ENCODE measurements around the gene MAP3K14.
"Not testable (repeated sequence)": the region's sequence is repeated elsewhere in the genome, so short reads cannot be mapped to it uniquely, and the experiment has no call there.

Gene MAP3K14

DNA sequence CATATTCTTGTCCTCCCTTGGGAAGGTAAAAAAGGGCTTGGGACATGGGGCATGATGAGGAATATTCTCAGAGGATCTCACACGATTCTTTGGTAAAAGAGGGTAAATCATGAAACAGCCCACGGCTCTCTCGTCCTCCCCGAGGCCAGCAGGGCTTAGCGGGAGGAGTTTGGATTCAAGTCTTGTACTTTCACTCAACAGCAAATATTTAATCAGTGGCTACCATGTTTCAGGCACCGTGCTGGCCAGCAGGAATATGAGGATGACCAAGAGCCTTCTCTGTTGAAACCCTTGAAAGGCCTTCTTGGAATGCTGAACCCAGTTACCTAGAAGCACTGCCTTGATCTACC, 8.8 kb downstream of the MAP3K14 start:
- Histone ChIP-seq H3K9ac (ENCODE audit: low read length) (no peak overlapping the region), H3K4me1 (ENCODE audit: control insufficient read depth, insufficient read depth, low read length) (peaks cover 19% of the 10 kb centered on the region), H3K4me3 (ENCODE audit: low read depth, low read length) (no peak overlapping the region), H3K9me3 (ENCODE audit: control insufficient read depth, insufficient read depth, low read depth, low read length) (no peaks in the 10 kb centered on the region), H3K27ac (ENCODE audit: low read depth, low read length) (no peak overlapping the region), H3K36me3 (ENCODE audit: control insufficient read depth, insufficient read depth, low read length) (peaks cover 5% of the 10 kb centered on the region; the same call in 1 of the 2 replicates), H3K27me3 (ENCODE audit: control insufficient read depth, insufficient read depth, low read length) (no peaks in the 10 kb centered on the region)

DNA sequence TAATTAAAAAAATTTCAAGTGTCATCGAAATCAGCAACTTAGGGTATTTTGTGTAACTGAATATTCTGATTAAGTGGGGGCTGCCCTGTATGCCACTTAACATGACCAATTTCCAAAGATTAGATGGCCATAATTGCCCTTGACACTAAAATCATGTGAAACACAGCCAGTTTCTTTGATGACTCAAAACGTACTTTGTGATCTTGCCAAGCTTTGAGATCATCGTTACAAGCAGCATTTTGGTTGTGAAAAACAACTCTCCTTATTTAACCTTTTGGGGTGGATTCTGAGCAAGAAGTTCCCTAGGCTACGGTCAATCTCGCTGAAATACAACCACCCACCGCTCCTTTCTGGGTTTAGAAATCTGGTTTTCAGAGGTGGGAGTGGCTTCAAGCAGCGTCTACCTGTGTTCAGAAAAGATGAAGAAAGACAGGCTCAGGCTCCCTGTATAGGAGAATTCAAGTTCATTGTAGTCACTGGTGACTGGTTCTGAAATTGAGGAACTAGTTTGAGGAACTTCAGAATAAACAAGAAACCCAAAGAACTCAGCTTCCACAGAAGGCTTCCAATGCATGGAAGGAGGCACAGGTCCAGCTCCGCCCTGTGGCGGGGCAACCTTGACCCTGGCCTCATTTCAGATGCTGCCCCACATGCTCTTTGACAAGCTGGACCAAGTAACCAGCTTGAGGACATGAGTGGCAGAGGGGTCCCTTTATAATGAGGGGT, 9.4 kb downstream of the MAP3K14 start:
- Histone ChIP-seq H3K4me3 (ENCODE audit: low read depth, low read length) (no peak overlapping the region), H3K36me3 (ENCODE audit: control insufficient read depth, insufficient read depth, low read length) (peaks cover 5% of the 10 kb centered on the region; the same call in 1 of the 2 replicates), H3K27me3 (ENCODE audit: control insufficient read depth, insufficient read depth, low read length) (no peaks in the 10 kb centered on the region), H3K4me1 (ENCODE audit: control insufficient read depth, insufficient read depth, low read length) (peaks cover 18% of the 10 kb centered on the region), H3K27ac (ENCODE audit: low read depth, low read length) (no peak overlapping the region), H3K9me3 (ENCODE audit: control insufficient read depth, insufficient read depth, low read depth, low read length) (no peaks in the 10 kb centered on the region), H3K9ac (ENCODE audit: low read length) (no peak overlapping the region)

DNA sequence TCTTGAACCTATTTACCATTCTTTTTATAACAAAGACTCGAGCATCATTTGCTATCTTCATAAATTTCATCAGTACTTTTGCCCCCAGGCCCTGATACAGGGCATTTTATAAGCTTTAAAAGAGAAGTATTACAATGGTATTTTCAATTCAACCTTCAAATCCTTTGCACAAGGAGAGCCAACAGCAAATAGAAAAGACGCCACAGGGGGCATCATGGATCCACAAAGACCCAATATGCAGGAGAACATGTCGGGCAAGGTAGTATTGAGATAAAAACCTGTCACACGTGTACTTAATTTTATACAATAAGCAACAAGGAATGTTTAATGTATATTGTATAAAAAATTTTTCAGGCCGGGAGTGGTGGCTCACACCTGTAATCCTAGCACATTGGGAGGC, 10.2 kb downstream of the MAP3K14 start:
- Histone ChIP-seq H3K36me3 (ENCODE audit: control insufficient read depth, insufficient read depth, low read length) (peaks cover 5% of the 10 kb centered on the region; the same call in 1 of the 2 replicates), H3K27me3 (ENCODE audit: control insufficient read depth, insufficient read depth, low read length) (no peaks in the 10 kb centered on the region), H3K4me3 (ENCODE audit: low read depth, low read length) (no peak overlapping the region), H3K27ac (ENCODE audit: low read depth, low read length) (no peak overlapping the region), H3K9ac (ENCODE audit: low read length) (no peak overlapping the region), H3K4me1 (ENCODE audit: control insufficient read depth, insufficient read depth, low read length) (peaks cover 11% of the 10 kb centered on the region), H3K9me3 (ENCODE audit: control insufficient read depth, insufficient read depth, low read depth, low read length) (no peaks in the 10 kb centered on the region)

DNA sequence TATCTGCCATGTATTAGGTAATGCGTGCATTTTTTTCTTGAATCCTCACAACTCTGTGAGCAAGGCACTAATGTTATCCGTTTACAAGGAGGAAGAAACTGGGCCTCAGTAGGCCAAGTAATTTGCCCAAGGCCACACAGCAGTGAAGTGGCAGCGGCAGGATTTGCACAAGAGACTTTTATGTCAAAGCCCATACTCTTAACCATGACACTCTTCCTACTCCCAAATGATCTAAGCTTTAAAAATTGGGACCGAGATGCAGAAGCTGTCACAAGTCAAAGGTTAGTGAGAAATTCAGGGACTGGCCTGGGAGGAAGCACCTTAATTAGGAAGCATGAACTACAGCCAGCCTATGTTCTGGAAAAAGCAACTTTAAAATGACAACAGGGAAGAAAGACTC, 10.7 kb downstream of the MAP3K14 start:
- Histone ChIP-seq H3K36me3 (ENCODE audit: control insufficient read depth, insufficient read depth, low read length) (peaks cover 5% of the 10 kb centered on the region; the same call in 1 of the 2 replicates), H3K4me1 (ENCODE audit: control insufficient read depth, insufficient read depth, low read length) (peaks cover 7% of the 10 kb centered on the region; the same call in 1 of the 2 replicates), H3K27me3 (ENCODE audit: control insufficient read depth, insufficient read depth, low read length) (no peaks in the 10 kb centered on the region), H3K9ac (ENCODE audit: low read length) (no peak overlapping the region), H3K9me3 (ENCODE audit: control insufficient read depth, insufficient read depth, low read depth, low read length) (no peaks in the 10 kb centered on the region), H3K4me3 (ENCODE audit: low read depth, low read length) (no peak overlapping the region), H3K27ac (ENCODE audit: low read depth, low read length) (no peak overlapping the region)

DNA sequence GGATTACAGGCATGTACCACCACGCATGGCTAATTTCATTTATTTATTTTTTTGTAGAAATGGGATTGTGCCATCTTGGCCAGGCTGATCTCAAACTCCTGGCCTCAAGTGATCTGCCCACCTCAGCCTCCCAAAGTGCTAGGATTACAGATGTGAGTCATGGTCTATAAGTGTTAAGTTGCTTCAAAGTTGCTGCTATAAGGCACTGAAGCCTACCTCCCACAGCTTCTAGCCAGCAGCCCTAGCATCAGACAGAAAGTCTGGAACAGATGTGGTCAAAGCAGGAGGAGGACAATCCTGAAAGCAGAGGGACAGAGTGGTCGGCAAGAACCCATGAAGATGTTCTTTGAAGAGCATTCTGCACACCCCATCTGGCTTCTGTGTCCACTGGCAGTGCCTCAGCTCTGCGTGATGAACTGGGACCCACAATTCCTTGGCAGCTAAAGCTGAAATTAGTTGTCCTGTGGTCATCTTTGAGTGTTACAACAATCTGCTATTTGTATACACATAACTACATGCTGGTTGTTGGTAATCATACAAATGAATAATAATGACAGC, 11.2 kb downstream of the MAP3K14 start:
- Histone ChIP-seq H3K4me1 (ENCODE audit: control insufficient read depth, insufficient read depth, low read length) (peaks cover 7% of the 10 kb centered on the region; the same call in 1 of the 2 replicates), H3K4me3 (ENCODE audit: low read depth, low read length) (no peak overlapping the region), H3K36me3 (ENCODE audit: control insufficient read depth, insufficient read depth, low read length) (peaks cover 5% of the 10 kb centered on the region; the same call in 1 of the 2 replicates), H3K9ac (ENCODE audit: low read length) (no peak overlapping the region), H3K27me3 (ENCODE audit: control insufficient read depth, insufficient read depth, low read length) (no peaks in the 10 kb centered on the region), H3K27ac (ENCODE audit: low read depth, low read length) (no peak overlapping the region), H3K9me3 (ENCODE audit: control insufficient read depth, insufficient read depth, low read depth, low read length) (no peaks in the 10 kb centered on the region)

DNA sequence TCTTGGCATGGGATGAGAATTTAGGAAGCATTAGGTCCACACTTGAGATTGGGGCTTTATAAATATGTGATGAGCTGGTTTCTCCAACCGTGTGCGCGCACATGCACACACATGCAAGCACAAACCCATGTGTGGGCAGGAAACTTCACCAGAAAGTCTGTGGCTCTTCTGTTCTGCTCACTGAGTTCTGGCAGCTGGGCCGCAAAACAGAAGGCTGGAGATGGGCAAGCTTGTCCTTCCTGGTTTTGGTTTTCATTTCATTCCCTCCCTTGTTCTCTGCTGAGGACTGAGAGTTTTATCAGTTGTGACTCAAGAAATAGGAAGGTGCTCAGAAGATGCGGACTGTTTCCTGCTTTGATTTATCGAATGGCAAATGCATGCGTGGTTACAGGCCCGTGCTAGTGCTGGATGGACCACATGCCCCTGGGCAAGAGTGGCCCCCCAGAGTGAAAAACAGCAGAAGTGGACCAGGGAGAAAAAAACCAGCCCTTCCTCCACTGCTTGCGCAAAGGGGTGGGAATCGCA, 14.1 kb downstream of the MAP3K14 start:
- Histone ChIP-seq H3K4me1 (ENCODE audit: control insufficient read depth, insufficient read depth, low read length) (peaks cover 7% of the 10 kb centered on the region; the same call in 1 of the 2 replicates), H3K27me3 (ENCODE audit: control insufficient read depth, insufficient read depth, low read length) (no peaks in the 10 kb centered on the region), H3K27ac (ENCODE audit: low read depth, low read length) (no peak overlapping the region), H3K36me3 (ENCODE audit: control insufficient read depth, insufficient read depth, low read length) (no peaks in the 10 kb centered on the region), H3K9ac (ENCODE audit: low read length) (no peak overlapping the region), H3K9me3 (ENCODE audit: control insufficient read depth, insufficient read depth, low read depth, low read length) (no peaks in the 10 kb centered on the region), H3K4me3 (ENCODE audit: low read depth, low read length) (no peak overlapping the region)

DNA sequence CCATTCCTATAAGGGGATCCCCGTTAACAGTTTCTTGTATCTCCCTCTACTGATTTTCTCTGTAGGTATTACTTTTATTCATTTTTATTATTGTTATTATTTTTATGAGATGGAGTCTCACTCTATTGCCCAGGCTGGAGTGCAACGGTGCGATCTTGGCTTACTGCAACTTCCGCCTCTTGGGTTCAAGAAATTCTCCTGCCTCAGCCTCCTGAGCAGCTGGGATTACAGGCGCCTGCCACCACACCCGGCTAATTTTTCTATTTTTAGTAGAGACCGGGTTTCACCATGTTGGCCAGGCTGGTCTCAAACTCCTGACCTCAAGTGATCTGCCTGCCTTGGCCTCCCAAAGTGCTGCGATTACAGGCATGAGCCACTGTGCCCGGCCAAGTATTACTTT, 14.6 kb downstream of the MAP3K14 start:
- not testable (repeated sequence) for H3K36me3 ChIP-seq (ENCODE audit: control insufficient read depth, insufficient read depth, low read length)

DNA sequence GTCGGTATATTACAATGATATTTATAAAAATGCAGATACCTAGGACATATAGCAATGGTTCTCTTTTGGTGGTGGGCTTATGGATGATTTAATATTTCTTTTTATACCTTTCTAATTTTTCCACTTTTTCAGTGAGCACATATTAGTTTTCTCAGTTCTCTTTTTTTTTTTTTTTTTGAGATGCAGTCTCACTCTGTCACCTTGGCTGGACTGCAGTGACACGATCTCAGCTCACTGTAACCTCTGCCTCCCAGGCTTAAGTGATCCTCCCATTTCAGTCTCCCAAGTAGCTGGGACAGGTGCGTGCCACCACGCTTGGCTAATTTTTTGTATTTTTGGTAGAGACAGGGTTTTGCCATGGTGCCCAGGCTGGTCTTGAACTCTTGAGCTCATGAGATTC, 15.1 kb downstream of the MAP3K14 start:
- Histone ChIP-seq H3K27ac (ENCODE audit: low read depth, low read length) (no peak overlapping the region), H3K9ac (ENCODE audit: low read length) (no peak overlapping the region), H3K27me3 (ENCODE audit: control insufficient read depth, insufficient read depth, low read length) (no peaks in the 10 kb centered on the region), H3K9me3 (ENCODE audit: control insufficient read depth, insufficient read depth, low read depth, low read length) (no peaks in the 10 kb centered on the region), H3K4me1 (ENCODE audit: control insufficient read depth, insufficient read depth, low read length) (peaks cover 7% of the 10 kb centered on the region; the same call in 1 of the 2 replicates), H3K4me3 (ENCODE audit: low read depth, low read length) (no peak overlapping the region), H3K36me3 (ENCODE audit: control insufficient read depth, insufficient read depth, low read length) (no peaks in the 10 kb centered on the region)

More for the DNA sequence above, 14.6 kb downstream of the MAP3K14 start:
- not testable (repeated sequence) for H3K4me1 ChIP-seq (ENCODE audit: control insufficient read depth, insufficient read depth, low read length); H3K27me3 ChIP-seq (ENCODE audit: control insufficient read depth, insufficient read depth, low read length); H3K4me3 ChIP-seq (ENCODE audit: low read depth, low read length); H3K9ac ChIP-seq (ENCODE audit: low read length); H3K9me3 ChIP-seq (ENCODE audit: control insufficient read depth, insufficient read depth, low read depth, low read length); H3K27ac ChIP-seq (ENCODE audit: low read depth, low read length)

DNA sequence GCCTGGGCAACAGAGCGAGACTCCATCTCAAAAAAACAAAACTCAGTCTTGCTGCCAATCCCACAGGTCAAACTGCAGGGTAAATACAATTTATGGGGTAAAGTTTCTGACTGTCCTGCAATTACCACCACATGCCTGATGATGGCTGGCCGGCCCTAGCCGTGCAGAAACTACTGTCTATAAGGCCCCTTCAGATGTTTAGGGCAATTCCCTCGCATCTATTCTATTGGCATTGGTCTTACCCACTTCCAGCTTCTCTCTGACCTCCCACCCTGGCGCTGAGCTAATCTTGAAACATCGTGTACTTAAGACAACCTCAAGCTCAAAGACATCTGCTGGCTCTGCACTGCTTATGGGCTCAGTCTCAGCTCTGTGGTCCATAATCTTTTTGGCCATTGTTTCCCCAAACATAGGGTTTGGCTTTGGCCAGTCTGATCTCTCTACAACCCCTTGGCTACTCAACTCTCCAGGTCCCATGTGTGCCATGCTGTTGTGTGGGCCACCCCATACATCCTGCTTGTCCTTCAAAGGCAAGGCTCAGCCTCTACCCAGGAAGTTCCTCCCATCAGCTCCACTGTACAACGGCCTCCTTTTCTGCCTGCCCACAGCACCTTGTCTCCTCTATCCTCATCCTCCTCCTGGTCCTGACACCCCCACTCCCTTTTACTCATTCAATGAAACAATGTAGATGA, 16.6 kb downstream of the MAP3K14 start:
- 0 out of 2 replicates have a peak, but pooled peaks cover 2% of the 10 kb centered on the region for H3K4me1 ChIP-seq (ENCODE audit: control insufficient read depth, insufficient read depth, low read length)
- no peaks in the 10 kb centered on the region for H3K27me3 ChIP-seq (ENCODE audit: control insufficient read depth, insufficient read depth, low read length)
- H3K27ac ChIP-seq (ENCODE audit: low read depth, low read length), result no peak overlapping the region
- no peak overlapping the region for H3K4me3 ChIP-seq (ENCODE audit: low read depth, low read length)
- H3K36me3 ChIP-seq (ENCODE audit: control insufficient read depth, insufficient read depth, low read length), result no peaks in the 10 kb centered on the region
- H3K9ac ChIP-seq (ENCODE audit: low read length), result no peak overlapping the region
- H3K9me3 ChIP-seq (ENCODE audit: control insufficient read depth, insufficient read depth, low read depth, low read length), result no peaks in the 10 kb centered on the region

DNA sequence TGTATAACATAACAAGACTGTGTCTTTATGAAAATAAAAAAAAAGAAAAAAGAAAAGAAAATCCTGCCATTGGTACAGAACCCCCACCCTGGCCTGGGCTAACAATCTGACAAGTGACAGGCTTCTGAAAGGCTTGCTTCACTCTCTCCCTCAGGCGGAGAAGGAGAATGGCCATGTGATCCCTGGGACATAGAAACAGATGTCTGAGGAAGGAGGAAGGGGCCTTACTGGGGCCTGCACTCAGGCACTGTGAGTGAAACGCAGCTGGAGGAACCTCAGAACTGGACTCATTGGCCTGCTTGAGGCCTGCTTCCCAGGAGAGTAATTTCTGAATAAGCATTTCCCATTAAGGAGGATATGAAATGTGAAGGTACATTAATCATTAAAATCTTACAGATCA, 17.5 kb downstream of the MAP3K14 start:
- Histone ChIP-seq H3K9ac (ENCODE audit: low read length) (no peak overlapping the region), H3K4me1 (ENCODE audit: control insufficient read depth, insufficient read depth, low read length) (peaks cover 4% of the 10 kb centered on the region; the same call in 1 of the 2 replicates), H3K27me3 (ENCODE audit: control insufficient read depth, insufficient read depth, low read length) (no peaks in the 10 kb centered on the region), H3K4me3 (ENCODE audit: low read depth, low read length) (no peak overlapping the region), H3K36me3 (ENCODE audit: control insufficient read depth, insufficient read depth, low read length) (no peaks in the 10 kb centered on the region), H3K27ac (ENCODE audit: low read depth, low read length) (no peak overlapping the region), H3K9me3 (ENCODE audit: control insufficient read depth, insufficient read depth, low read depth, low read length) (no peaks in the 10 kb centered on the region)
